ENCODE measurements around the gene SGMS1.
"Not testable (repeated sequence)": the region's sequence is repeated elsewhere in the genome, so short reads cannot be mapped to it uniquely, and the experiment has no call there.

SGMS1 gene

GRCh38 chr10:50582766-50583762 lies 40.7 kb downstream of the SGMS1 start:
- DNase-seq (ENCODE audit: low read depth in 2 of 2) = no peak

GRCh38 chr10:50582046-50582445 lies 41.7 kb downstream of the SGMS1 start:
- no peak for DNase-seq (ENCODE audit: low read depth in 2 of 2)

DNA sequence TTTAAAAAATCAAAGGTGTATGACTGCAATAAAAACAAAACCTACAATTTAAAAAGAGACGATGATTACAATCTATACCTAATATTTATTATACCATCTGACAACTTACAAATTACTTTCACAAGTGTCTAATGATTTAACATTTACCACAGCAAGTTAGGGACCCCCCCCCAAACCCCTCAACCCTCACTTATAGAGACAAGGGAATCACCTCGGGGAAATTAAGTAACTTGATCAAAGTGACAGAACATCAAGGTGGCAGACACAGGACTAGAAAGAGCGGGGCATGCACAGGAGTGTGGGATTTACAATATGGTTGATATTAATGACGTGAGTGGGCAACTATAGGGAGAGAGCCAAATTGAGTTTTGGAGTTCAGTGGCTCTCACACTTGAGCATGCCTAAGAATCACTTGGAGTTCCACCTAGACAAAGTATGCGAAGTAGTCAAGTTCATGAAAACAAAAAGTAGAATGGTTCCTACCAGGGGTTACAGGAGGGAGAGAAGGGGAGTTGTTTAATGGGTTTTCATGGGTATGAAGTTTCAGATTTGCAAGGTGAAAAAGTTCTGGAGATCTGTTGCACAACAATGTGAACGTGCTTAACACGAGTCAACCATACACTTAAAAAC lies 43.4 kb downstream of the SGMS1 start:
- no peak for DNase-seq (ENCODE audit: low read depth in 2 of 2)

DNA sequence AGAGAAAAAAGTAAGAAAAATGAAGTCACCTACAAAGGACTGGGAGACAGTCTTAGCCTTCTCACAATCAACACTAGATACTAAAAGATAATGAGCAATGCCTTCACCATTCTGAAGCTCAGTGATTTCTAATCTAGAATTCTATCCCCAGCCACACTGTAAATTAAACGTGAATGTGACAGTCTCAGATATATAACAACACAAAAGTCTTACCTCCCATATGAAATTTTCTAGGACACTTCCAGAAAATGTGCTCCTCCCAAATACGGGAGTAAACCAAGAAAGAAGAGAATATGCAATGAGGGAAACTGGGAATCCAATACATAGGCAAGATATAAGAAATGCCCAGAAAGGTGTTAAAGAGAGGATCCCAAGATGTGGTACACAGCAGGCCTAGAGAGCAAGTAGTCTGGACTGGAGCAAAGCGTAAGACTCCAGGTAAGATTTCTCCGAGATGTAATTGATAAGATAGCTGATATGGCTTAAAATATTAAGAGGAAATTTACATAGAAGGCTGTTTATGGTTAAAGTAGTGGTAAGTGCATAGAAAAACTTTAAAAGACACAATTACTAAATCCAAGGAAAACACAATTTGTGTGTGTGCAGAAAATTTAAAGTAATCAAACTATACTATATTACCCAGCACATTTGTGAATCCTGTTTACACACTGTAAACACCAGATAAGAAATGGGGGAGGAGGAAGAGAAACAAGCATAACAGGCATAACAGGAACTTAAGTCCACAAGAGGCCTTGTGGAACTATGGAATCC lies 44.1 kb downstream of the SGMS1 start:
- DNase-seq (ENCODE audit: low read depth in 2 of 2) = no peak

DNA sequence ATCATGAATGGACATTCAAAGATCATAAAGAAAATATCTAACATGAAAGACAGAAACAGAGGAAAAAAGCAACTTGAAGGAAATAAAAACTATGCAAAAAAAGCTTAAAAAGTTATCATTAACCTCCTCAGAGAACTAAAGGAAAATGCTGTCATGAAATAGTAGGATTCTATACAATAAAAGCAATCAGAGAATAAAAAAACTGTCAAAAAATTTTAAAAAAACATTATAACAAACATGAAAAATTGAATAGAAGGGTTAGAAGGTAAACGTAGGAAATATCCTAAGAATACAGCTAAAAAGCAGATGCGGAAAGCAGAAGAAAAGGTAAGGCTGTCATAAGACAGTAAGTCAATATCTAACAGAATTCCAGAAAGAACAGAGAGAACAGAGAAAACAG lies 44.8 kb downstream of the SGMS1 start:
- DNase-seq (ENCODE audit: low read depth in 2 of 2) = no peak

DNA sequence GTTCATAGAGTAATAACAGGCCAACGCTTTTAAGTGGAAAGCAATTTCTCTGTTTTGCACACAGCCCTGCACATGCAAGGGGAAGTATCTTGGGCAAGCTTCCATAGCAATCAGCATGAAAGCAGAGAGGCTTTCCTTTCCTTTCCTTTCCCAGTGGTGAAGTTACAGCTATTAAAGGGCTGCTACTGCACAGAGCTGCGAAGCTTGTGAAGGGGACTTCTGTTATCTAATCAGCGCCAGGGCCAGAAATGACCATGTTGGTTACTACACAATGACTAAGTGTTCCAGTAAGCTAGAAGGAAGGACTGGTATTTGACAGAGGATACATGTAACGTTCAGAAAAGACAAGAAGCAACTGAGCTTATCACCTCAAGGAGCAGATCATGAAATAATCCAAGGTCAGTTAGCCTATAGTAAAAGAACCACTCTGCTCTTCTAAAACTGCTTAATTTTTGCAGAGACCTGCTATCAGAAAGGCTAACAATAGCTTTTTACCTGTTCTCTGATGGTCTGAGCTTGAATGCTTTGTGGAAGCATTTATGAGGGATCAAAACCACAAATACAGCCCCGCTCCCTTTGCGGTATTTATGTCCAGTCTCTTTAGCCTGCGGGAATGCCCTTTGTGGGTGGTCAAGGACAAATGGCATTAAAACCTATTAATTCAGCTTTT lies 45.9 kb downstream of the SGMS1 start:
- DNase-seq (ENCODE audit: low read depth in 2 of 2) = no peak

DNA sequence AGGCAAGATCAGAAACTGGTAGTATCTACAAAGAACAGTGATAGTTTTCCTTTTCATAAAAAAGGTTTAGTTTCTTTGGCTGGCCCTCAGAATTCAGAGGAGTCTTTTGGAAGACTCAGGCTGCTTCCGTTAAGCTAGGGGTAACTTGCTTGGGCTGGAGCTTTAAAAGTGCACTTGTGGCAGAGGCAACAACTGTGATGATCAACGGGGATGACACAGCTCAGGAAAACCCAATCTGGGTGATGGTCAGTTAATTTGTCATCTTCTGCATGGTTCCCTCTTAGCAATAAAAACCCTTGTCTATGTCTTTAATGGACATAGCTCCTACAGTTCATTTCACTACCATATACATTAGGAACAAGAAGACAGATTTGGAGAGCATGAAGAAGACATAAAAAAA lies 46.7 kb downstream of the SGMS1 start:
- no peak for DNase-seq (ENCODE audit: low read depth in 2 of 2)

- no peak for DNase-seq (ENCODE audit: low read depth in 2 of 2)
Measured at GRCh38 chr10:50576245-50576815, 47.4 kb downstream of the SGMS1 start.

DNA sequence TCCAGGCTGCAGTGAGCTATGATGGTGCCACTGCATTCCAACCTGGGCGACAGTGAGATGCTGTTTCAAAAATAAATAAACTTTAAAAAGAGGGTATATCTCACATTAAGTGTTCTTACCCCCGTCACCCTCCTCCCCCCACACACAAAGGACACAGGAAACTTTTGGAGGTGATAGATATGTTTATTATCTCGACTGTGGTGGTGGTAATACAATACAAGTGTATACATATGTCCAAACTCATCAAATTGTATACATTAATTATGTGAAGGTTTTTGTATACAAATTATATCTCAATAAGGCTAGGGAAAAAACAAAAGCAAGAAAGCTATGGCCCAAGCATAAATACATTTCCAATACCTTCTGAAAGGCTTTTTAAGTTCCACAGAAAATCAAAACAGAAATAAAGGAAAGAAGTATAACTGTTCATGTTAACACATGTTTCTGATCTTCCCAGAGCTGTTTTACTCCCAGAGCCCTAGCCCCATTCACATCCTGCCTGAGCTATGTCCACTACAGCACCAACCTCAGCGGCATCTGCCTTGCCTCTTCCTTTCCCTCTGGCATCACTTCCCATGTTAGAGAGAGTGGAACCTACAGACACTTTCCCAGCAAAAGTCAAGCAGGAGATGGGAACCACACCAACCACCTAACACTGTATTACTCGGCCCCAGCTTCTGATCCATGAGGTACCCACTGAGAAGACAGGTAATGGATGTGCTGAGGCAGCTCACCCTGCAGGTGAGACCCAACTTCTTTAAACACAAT lies 48.1 kb downstream of the SGMS1 start:
- DNase-seq (ENCODE audit: low read depth in 2 of 2) = no peak

GRCh38 chr10:50574931-50575330 lies 48.8 kb downstream of the SGMS1 start:
- DNase-seq (ENCODE audit: low read depth in 2 of 2) = no peak

DNA sequence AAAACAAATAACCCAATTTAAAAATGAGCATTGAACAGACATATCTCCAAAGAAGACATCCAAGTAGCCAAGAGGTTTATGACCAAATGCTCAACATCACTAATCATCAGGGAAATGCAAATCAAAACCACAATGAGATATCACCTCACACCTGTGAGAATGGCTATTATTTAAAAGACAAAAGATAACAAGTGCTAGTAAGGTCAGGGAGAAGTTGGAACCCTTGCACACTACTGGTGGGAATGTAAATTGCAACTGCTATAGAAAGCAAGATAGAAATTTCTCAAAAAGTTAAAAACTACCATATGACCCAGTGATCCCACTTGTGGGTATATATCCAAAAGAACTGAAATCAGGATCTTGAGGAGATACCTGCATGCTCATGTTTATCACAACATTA lies 49.5 kb downstream of the SGMS1 start:
- no peak for DNase-seq (ENCODE audit: low read depth in 2 of 2)

- DNase-seq (ENCODE audit: low read depth in 2 of 2) = no peak
Measured at GRCh38 chr10:50572017-50572491, 51.7 kb downstream of the SGMS1 start.

DNA sequence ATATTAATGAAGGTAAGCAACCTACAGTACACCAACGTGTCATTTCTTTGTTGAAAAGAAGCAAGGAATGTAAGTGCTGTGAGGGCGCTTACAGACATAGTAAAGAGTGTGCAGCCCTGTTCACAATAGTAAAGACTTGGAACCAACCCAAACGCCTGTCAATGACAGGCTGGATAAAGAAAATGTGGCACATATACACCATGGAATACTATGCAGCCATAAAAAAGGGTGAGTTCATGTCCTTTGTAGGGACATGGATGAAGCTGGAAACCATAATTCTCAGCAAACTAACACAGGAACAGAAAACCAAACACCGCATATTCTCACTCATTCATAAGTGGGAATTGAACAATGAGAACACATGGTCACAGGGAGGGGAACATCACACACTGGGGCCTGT lies 55.0 kb downstream of the SGMS1 start:
- not testable (repeated sequence) for DNase-seq (ENCODE audit: low read depth in 2 of 2)

- DNase-seq (ENCODE audit: low read depth in 2 of 2) = no peak
Measured at GRCh38 chr10:50567384-50567783, 56.4 kb downstream of the SGMS1 start.

DNA sequence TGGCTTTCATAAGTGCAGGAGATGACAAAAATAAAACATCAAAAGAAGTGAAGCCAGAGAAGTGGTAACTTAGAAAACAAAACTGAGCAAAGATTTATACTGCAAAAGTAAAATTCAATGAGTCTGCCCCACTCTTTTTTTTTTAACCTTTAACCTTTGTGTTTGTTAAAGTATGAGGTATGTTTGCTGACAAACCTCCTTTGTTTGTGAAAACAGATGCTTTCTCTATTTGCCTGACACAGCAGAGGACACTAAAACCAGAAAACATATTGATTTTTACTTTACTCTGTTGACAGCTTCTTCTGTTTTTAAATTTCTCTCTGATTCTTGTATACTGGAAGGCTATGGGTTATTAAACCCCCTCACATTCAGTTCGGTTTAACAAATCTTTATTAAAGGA lies 57.6 kb downstream of the SGMS1 start:
- no peak for DNase-seq (ENCODE audit: low read depth in 2 of 2)

DNA sequence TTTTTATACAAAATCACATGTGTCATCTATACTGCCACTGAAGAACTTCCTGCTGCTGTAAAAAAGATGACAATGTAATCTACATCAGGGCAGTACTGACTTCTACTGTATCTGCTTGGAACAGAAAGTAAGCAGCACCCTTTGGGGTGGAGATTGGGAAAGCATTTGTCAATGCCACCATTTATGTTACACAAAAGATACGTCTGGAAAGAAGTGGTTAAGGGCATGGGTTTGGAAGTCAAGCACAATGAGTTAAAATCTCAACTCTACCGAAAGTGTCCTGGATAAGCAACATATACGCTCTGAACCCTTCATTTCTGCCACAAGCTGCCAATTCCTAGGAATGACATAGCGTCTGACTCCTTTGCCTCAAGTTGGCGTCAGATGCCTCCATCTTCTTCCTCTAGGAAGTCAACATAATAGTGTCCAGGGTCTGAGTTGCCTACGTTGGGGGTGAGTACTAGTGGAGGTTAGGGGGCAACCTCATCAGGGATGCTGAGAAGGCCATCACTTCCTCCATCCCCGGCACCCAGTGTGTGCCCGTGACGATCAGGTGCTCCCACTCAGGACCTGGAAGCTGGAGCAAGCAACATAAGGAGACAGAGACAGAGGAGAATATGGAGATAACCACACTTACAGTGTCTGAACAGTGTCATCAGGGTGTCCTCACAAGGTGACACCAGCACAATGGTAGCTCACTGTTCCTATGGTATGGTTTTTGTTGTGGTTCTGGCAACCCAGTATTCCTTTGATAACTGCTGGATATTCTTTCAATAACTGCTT lies 58.3 kb downstream of the SGMS1 start:
- DNase-seq (ENCODE audit: low read depth in 2 of 2) = no peak

DNA sequence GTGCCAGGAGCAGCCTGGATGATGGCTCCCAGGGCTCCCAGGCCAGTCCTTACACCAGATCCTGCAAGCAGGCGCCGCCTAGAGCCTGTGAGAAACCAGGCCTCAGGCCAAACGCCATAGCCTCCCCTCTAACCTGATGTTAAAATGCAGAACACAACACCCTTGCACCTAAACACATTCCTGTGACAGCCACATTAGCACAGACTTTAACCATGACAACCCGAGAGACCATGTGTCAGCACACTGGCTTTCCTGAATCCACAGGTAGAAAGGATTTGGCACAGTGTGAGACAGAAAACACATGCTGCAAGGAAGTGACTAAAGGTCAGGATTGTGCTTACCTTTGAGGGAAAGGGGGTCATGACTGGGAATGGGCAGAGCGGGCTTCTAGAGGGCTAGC lies 59.9 kb downstream of the SGMS1 start:
- no peak for DNase-seq (ENCODE audit: low read depth in 2 of 2)

- DNase-seq (ENCODE audit: low read depth in 2 of 2) = no peak
Measured at GRCh38 chr10:50561816-50562215, 61.9 kb downstream of the SGMS1 start.

DNA sequence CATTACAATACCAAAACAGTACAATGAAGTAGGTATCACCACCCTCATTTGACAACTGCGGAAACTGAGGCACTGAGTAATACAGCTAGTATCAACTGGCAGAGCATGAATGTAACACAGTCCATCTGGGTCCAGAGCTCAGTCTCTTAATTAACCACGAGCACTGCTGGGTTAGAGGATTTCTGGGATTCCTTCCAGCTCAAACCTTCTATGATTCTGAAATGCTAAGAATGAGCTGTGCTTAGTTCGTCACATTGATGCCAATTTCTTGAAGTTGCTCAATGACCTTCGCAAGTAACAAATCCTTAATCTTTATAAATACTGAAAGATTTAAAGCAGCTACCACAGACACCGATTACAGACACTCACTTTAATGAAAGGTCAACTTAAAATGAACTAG lies 62.5 kb downstream of the SGMS1 start:
- DNase-seq (ENCODE audit: low read depth in 2 of 2) = no peak

DNA sequence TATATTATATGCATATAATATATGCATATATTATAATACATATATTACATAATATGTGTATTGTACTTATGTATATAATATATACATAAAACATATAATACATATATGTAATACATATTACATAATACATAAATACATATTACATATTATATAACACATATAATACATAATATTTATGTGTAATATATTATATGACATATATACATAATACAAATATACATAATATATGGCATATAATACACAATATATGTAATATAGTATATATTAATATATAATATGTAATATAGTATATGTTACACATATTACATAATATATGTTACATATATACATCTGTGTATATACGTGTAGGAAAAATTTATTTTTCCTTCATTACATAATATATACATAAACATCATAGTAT lies 63.4 kb downstream of the SGMS1 start:
- no peak for DNase-seq (ENCODE audit: low read depth in 2 of 2)
